Activated CD4-positive, alpha-beta memory T cell treated with anti-CD3 and anti-CD28 coated beads, Interleukin-2, amount 10 ng/mL, durations not matched to agents 7 days and 5 days (primary cell): Measurements from ENCODE around the gene YBEY. TPM values are rescaled to one million over a fixed set of nuclear protein-coding genes. Genes with fewer than 3 reads are reported as not detected.
"Not testable (repeated sequence)": the region's sequence is repeated elsewhere in the genome, so short reads cannot be mapped to it uniquely, and the experiment has no call there.

Experiments used
- CTCF ChIA-PET: fragments of 350-600 bp; sonication (Branson Sonifier 250); formaldehyde crosslinking; loops from one replicate; lab custom pipeline; 2021; ENCODE audit warnings: antibody characterized with exemption, inconsistent platforms; lab: Charles Lee
- POLR2A ChIA-PET: fragments of 350-600 bp; sonication (Branson Sonifier 250); formaldehyde crosslinking; loops from one replicate; lab custom pipeline; 2021; ENCODE audit warnings: antibody characterized with exemption; lab: Charles Lee
- DNase-seq: peaks from one replicate; pipeline ENCODE4 v3.0.0-alpha.2; 2020
- H3K27ac Mint-ChIP-seq: one replicate; pipeline ENCODE4 v1.8.0; 2021; ENCODE audit warnings: mild to moderate bottlenecking, mixed read lengths
- H3K27me3 Mint-ChIP-seq: one replicate; pipeline ENCODE4 v1.8.0; 2021; ENCODE audit warnings: mixed read lengths
- H3K36me3 Mint-ChIP-seq: one replicate; pipeline ENCODE4 v1.8.0; 2021; ENCODE audit warnings: low read depth, mixed read lengths
- H3K4me1 Mint-ChIP-seq: one replicate; pipeline ENCODE4 v1.8.0; 2021; ENCODE audit warnings: mixed read lengths
- H3K4me3 Mint-ChIP-seq: one replicate; pipeline ENCODE4 v1.8.0; 2021; ENCODE audit warnings: mild to moderate bottlenecking, mixed read lengths
- H3K9me3 Mint-ChIP-seq: one replicate; pipeline ENCODE4 v1.8.0; 2021; ENCODE audit warnings: mixed read lengths
- total RNA-seq, 2 experiments: library from RNA; stranded (reverse); gene quantifications; one replicate each; pipeline ENCODE4 v1.2.3, GENCODE V29; 2021

Gene YBEY
- total RNA-seq, 2 experiments from 2014 or later = 10.8 to 12.1 TPM

DNA sequence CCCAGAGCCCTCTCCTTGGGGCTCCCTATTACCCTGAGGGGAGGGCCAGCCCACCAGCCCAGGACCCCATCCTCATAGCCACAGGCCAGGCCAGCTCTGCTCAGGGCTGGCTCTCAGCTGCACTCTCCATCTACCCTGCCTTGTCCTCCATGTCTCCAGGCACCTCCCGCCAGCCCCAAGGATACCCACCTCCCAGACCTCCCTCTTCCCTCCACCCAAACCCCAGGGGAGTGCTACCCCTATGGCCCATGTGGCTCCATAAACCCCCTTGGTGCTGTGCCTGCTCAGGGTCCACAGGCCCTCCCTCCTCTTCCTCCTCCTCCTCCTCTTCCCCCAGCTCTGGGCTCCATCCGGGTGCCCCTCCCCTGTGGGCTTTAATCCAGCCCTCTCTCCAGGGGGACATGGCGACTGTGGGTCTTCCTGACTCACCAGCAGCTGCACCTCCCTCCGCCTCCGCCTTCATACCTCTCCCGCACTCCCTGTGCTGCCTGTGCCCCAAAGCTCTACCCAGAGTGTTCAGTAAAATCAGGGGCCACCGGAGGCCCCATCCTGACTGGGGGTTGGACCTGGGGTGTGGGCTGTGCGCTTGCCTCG, 9.1 kb downstream of the YBEY start:
- DNase-seq = no peak
- POLR2A ChIA-PET = interaction anchor here (1.6 kb wide), 1 partner anchor 30 kb away, joined by 4 read pairs; no protein-coding TSS in a partner anchor
- Mint-ChIP-seq H3K4me3 (no peak overlapping the region), H3K36me3 (peaks cover 32% of the 10 kb centered on the region), H3K9me3 (peaks cover 10% of the 10 kb centered on the region), H3K27ac (peak overlapping the region; percentile 31), H3K4me1 (peaks cover 33% of the 10 kb centered on the region), H3K27me3 (no peaks in the 10 kb centered on the region)
- CTCF ChIA-PET = no interaction called here

DNA sequence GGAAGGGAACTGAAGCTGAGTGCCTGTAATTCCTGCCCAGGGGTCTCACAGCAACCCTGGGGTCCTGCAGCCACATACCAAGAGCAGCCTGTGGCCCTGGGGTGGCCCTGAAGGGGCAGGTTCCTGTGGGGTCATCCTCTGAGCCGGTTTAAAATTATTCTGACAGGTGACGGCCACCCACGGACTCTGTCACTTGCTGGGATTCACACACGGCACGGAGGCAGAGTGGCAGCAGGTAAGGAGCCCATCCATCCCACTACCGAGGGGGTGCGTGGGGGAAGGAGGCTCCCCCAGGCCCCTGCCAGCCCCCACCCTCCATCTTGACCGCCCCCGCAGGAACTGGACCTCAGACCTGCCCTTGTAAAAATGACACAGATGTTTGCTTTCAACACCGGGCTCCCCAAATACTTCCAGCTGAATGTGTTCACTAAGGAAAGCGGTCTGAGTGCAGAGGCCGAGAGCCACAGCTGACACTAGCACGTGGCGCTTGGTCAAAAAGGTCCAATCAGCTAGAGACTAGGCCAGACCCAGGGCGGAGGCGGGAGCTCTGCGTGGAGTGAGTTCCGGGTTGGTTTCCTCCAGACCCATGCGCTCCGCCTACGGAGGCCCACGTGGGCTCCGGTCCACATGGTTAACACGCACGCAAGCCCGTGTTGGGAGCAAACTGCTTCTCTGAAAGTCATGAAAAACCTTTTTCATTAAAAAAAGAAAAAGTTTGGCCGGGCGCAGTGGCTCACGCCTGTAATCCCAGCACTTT, 10.0 kb downstream of the YBEY start:
- Mint-ChIP-seq H3K27ac (peak overlapping the region; percentile 73), H3K27me3 (no peaks in the 10 kb centered on the region), H3K36me3 (peaks cover 37% of the 10 kb centered on the region), H3K9me3 (peaks cover 9% of the 10 kb centered on the region), H3K4me3 (peak overlapping the region; percentile 64), H3K4me1 (peaks cover 28% of the 10 kb centered on the region)
- peak; percentile 81 for DNase-seq
- CTCF ChIA-PET = no interaction called here
- POLR2A ChIA-PET = interaction anchor here (1.4 to 2.2 kb wide), 5 partner anchors 11 to 162 kb away, joined by 4 to 23 read pairs (median 5); partner anchors contain the start of genes DIP2A, MCM3AP and YBEY

DNA sequence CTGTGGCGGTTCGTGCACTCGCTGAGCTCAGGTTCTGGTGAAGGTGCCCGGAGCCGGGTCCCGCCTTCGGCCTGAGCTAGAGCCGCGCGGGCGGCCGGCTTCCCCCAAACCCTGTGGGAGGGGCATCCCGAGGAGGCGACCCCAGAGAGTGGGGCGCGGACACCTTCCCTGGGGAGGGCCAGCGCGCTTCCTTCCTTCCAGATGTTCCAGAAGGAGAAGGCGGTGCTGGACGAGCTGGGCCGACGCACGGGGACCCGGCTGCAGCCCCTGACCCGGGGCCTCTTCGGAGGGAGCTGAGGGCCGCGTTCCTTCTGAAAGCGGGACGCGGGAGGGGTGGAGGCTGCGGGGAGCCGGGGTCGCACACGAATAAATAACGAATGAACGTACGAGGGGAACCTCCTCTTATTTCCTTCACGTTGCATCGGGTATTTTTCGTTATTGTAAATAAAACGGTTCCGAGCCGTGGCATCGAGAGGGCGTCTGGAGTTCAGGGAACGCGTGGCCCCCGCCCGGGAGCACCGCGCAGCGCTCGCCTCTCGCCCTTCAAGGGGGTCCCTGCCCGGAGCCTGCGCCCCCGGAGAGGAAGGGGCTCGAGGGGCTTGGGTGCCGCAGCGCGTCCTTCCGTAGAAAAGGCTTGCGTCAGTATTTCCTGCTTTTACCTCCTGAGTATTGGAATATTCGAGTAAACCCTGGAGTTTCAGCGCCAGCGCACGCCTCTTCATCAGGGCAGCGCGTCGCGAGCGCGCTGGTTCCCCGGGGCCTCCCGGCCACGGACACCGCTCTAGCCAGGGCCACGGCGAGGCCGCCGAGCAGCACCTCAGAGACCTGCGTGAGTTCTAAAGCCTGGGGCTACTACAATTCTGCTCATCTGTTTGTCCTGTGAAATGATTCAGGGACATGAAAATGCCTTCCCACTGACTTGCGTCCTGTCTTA, 11.5 kb downstream of the YBEY start:
- H3K9me3 Mint-ChIP-seq = no peaks in the 10 kb centered on the region
- H3K4me3 Mint-ChIP-seq = peak overlapping the region; percentile 58
- H3K27ac Mint-ChIP-seq = peak overlapping the region; percentile 31
- no peaks in the 10 kb centered on the region for H3K27me3 Mint-ChIP-seq
- peaks cover 29% of the 10 kb centered on the region for H3K36me3 Mint-ChIP-seq
- DNase-seq = no peak
- H3K4me1 Mint-ChIP-seq = peaks cover 25% of the 10 kb centered on the region
- POLR2A ChIA-PET = interaction anchor here (0.8 to 2.2 kb wide), 6 partner anchors 12 to 160 kb away, joined by 3 to 23 read pairs (median 4); partner anchors contain the start of genes DIP2A, MCM3AP and YBEY
- CTCF ChIA-PET = no interaction called here

DNA sequence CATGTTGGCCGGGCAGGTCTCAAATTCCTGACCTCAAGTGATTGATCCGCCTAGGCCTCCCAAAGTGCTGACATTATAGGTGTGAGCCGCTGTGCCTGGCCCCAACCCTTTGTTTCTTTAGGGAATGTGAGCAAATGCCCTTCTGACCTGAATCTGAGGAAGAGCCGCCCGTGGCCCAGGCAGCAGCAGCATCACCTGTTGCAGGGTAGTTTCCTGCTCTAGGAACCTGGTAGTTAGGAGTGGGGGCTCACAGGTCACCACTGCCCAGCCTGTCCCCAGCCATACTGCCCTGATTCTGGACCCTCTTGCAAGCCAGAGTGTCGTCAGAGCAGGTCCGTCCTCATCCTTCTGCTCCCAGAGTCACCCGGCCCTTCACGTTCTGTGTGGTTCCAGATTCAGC, 13.0 kb downstream of the YBEY start:
- H3K9me3 Mint-ChIP-seq = no peaks in the 10 kb centered on the region
- no peaks in the 10 kb centered on the region for H3K27me3 Mint-ChIP-seq
- ChIA-PET CTCF (no interaction called here), POLR2A (no interaction called here)
- H3K36me3 Mint-ChIP-seq = peaks cover 35% of the 10 kb centered on the region
- peaks cover 25% of the 10 kb centered on the region for H3K4me1 Mint-ChIP-seq
- no peak overlapping the region for H3K4me3 Mint-ChIP-seq
- DNase-seq = no peak
- H3K27ac Mint-ChIP-seq = no peak overlapping the region

DNA sequence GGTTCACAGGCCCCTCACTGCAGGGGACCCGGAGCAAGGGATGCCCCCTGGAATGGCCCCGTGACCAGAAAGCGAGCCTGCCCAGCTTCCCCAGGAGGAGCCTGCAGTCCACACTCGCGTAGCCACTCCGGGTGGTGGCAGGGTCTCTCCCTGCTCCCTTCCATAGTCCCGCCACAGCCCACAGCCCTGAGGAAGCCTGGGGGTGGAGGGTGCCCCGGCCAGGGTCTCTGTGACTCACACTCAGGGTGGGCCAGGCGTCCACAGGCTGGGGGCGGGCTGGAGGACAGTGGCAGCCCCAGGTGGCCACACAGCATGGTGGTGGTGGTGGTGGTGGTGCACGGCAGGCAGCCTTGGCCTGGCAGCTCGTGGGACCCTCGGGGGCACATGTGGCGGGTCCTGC, 15.6 kb downstream of the YBEY start:
- Mint-ChIP-seq H3K36me3 (peaks cover 44% of the 10 kb centered on the region), H3K27me3 (no peaks in the 10 kb centered on the region), H3K9me3 (no peaks in the 10 kb centered on the region), H3K27ac (no peak overlapping the region), H3K4me3 (no peak overlapping the region), H3K4me1 (peaks cover 11% of the 10 kb centered on the region)
- CTCF ChIA-PET = no interaction called here
- POLR2A ChIA-PET = no interaction called here
- DNase-seq = no peak

DNA sequence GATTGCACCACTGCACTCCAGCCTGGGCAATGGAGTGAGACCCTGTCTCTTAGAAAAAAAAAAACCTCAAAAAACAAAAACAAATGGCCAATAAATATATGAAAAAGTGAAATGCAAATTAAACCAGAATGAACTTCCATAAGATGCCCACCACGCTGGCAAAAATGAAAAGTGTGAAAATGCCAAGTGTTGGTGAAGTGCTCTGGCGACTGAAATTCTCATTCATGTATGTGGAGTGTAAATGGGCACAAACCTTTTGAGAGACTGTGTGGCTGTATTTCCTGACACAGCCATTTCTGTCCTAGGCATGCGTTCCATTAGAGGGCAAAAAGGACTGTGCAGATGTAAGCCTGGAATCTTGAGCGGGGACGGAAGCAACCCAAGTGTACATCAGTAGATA, 18.3 kb downstream of the YBEY start:
- H3K4me3 Mint-ChIP-seq = no peak overlapping the region
- H3K36me3 Mint-ChIP-seq = peaks cover 56% of the 10 kb centered on the region
- H3K9me3 Mint-ChIP-seq = no peaks in the 10 kb centered on the region
- H3K4me1 Mint-ChIP-seq = peaks cover 9% of the 10 kb centered on the region
- DNase-seq = no peak
- H3K27me3 Mint-ChIP-seq = no peaks in the 10 kb centered on the region
- ChIA-PET POLR2A (no interaction called here), CTCF (no interaction called here)
- no peak overlapping the region for H3K27ac Mint-ChIP-seq

DNA sequence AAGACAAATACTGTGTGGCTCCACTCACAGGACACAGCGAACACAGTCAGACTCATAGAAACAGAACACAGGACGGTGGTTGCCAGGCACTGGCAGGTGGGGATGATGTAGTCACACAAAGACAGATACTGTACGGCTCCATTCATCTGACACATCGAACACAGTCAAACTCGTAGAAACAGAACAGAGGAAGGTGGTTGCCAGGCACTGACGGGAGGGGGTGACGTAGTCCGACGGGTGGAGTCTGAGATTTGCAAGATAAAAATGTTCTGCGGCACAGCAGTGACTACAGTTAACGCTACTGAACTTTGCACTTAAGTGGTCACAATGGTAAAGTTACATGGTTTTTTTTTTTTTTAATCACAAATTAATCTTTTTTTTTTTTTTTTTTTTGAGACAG, 18.8 kb downstream of the YBEY start:
- Mint-ChIP-seq H3K27me3 (no peaks in the 10 kb centered on the region), H3K4me3 (no peak overlapping the region), H3K9me3 (no peaks in the 10 kb centered on the region), H3K4me1 (peaks cover 9% of the 10 kb centered on the region), H3K36me3 (peaks cover 54% of the 10 kb centered on the region), H3K27ac (no peak overlapping the region)
- no peak for DNase-seq
- POLR2A ChIA-PET = no interaction called here
- CTCF ChIA-PET = interaction anchor here (0.6 to 0.7 kb wide), 2 partner anchors 70 to 170 kb away, joined by 4 to 5 read pairs; no protein-coding TSS in a partner anchor

DNA sequence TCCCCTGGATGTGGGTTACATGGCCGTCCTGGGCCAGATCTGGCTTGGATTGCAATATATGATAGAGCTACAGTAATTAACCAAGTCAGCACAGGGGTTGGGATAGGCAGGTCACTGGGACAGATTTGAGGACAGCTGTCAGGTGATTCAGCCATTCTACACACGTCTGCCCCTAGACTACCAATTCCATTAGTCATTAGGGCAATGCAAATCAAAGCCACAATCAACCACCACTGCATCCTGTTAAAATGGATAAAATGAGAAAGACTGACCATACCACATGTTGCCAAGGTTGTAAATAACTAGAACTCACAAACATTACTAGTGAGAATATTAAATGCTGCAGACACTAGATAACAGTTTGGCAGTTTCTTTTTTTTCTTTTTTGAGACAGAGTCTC, 21.5 kb downstream of the YBEY start:
- ChIA-PET CTCF (no interaction called here), POLR2A (no interaction called here)

DNA sequence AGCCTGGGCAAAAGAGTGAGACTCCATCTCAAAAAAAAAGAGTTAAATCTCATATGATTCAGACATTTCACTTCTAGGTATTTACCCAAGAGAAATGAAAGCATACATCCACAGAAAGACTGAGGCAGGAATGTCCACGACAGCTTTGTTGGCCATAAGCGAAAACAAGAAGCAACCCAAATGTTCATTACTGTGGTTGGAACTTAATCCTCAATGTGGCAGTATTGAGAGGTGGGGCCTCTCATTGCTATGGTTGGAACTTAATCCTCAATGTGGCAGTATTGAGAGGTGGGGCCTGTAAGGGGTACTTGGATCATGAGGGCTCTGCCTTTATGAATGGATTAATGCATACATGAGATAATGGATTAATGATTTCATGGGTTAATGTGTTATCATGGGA, 22.3 kb downstream of the YBEY start:
- Mint-ChIP-seq H3K4me3 (no peak overlapping the region), H3K36me3 (peaks cover 53% of the 10 kb centered on the region)
- CTCF ChIA-PET = no interaction called here

More for the DNA sequence above, 21.5 kb downstream of the YBEY start:
- Mint-ChIP-seq H3K4me1 (peaks cover 9% of the 10 kb centered on the region), H3K9me3 (no peaks in the 10 kb centered on the region), H3K27me3 (no peaks in the 10 kb centered on the region), H3K4me3 (no peak overlapping the region), H3K36me3 (peaks cover 50% of the 10 kb centered on the region), H3K27ac (no peak overlapping the region)
- no peak for DNase-seq

DNA sequence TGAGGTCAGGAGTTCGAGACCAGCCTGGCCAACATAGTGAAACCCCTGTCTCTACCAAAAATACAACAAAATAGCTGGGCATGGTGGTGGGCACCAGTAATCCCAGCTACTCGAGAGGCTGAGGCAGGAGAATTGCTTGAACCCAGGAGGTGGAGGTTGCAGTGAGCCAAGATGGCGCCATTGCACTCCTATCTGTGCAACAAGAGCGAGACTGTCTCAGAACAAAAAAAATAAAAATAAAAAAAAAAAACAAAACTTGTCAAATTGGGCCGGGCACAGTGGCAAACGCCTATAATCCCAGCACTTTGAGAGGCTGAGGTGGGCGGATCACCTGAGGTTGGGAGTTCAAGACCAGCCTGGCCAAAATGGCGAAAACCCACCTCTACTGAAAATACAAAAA, 24.1 kb downstream of the YBEY start:
- H3K9me3 Mint-ChIP-seq, DNase-seq, H3K4me3 Mint-ChIP-seq, H3K4me1 Mint-ChIP-seq, CTCF ChIA-PET, H3K27me3 Mint-ChIP-seq, H3K27ac Mint-ChIP-seq: not testable (repeated sequence)
- H3K36me3 Mint-ChIP-seq = peaks cover 47% of the 10 kb centered on the region
- POLR2A ChIA-PET = interaction anchor here (1.7 kb wide), 1 partner anchor 13 kb away, joined by 5 read pairs; the partner anchor contains the start of gene C21orf58

More for the DNA sequence above, 22.3 kb downstream of the YBEY start:
- no peaks in the 10 kb centered on the region for H3K27me3 Mint-ChIP-seq
- H3K27ac Mint-ChIP-seq = no peak overlapping the region
- POLR2A ChIA-PET = interaction anchor here (0.6 kb wide), 1 partner anchor 217 kb away, joined by 3 read pairs; no protein-coding TSS in a partner anchor
- H3K9me3 Mint-ChIP-seq = no peaks in the 10 kb centered on the region
- H3K4me1 Mint-ChIP-seq = peaks cover 9% of the 10 kb centered on the region
- no peak for DNase-seq

DNA sequence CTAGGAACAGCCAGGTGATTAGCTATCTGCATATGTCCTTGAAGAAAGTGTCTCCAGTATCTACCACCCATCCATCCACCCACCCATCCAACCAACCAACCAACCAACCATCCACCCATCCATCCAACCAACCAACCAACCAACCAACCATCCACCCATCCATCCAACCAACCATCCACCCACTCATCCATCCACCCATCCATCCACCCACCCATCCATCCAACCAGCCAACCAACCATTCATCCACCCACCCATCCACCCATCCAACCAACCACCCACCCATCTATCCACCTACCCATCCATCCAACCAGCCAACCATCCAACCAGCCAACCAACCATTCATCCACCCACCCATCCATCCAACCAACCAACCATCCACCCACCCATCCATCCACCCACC, 25.4 kb downstream of the YBEY start:
- CTCF ChIA-PET = no interaction called here
- H3K4me3 Mint-ChIP-seq = no peak overlapping the region
- H3K27ac Mint-ChIP-seq = no peak overlapping the region
- POLR2A ChIA-PET = interaction anchor here (1.7 kb wide), 1 partner anchor 12 kb away, joined by 5 read pairs; the partner anchor contains the start of gene C21orf58
- H3K4me1 Mint-ChIP-seq = peaks cover 5% of the 10 kb centered on the region
- H3K27me3 Mint-ChIP-seq = no peaks in the 10 kb centered on the region
- H3K36me3 Mint-ChIP-seq = peaks cover 42% of the 10 kb centered on the region
- no peaks in the 10 kb centered on the region for H3K9me3 Mint-ChIP-seq
- DNase-seq = no peak

DNA sequence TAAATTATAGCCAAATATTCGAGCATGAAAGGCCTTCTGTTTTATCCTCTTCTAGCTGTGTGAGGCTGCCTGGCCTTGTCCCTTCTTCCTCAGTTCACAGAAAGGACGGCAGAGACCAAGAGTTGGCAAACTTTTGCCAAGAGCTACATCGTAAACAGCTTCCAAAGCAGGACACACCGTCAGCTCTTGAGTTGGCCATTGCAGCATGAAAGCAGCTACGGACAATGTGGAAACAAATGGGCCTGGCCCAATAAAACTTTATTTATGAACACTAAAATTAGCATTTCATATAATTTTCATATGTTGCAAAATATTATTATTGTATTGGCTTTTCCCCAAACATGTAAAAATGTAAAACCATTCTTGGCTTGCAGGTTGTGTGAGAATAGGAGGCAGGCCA, 26.8 kb downstream of the YBEY start:
- H3K27ac Mint-ChIP-seq = no peak overlapping the region
- CTCF ChIA-PET = no interaction called here

More for the DNA sequence above, 26.8 kb downstream of the YBEY start:
- H3K27me3 Mint-ChIP-seq = no peaks in the 10 kb centered on the region
- H3K4me3 Mint-ChIP-seq = no peak overlapping the region
- POLR2A ChIA-PET = interaction anchor here (2.4 to 2.8 kb wide), 2 partner anchors 10 to 28 kb away, joined by 6 to 14 read pairs; partner anchors contain the start of genes MCM3AP and YBEY
- no peak for DNase-seq
- H3K9me3 Mint-ChIP-seq = no peaks in the 10 kb centered on the region
- peaks cover 2% of the 10 kb centered on the region for H3K4me1 Mint-ChIP-seq
- H3K36me3 Mint-ChIP-seq = peaks cover 36% of the 10 kb centered on the region
